IPS DF 6.9 (cell line): Measurements from ENCODE around the gene SYF2.

ENCODE experiments used
- DNase-seq: peaks from one replicate; pipeline ENCODE4 v3.0.0-alpha.2; 2013; ENCODE audit warnings: low read depth, low spot score
- H3K27ac ChIP-seq: one replicate; pipeline ENCODE4 v1.5.1; 2013; ENCODE audit warnings: low read length, control low read depth
- H3K27me3 ChIP-seq: 2 replicates; pipeline ENCODE4 v1.6.1; 2013; ENCODE audit warnings: mild to moderate bottlenecking, low read length; ENCODE audit not compliant: control insufficient read depth, insufficient read depth
- H3K36me3 ChIP-seq: 2 replicates; pipeline ENCODE4 v1.6.1; 2013; ENCODE audit warnings: low read length; ENCODE audit not compliant: control insufficient read depth, insufficient read depth
- H3K4me1 ChIP-seq: 2 replicates; pipeline ENCODE4 v1.6.1; 2013; ENCODE audit warnings: low read length; ENCODE audit not compliant: control insufficient read depth, insufficient read depth
- H3K4me3 ChIP-seq: 2 replicates; pipeline ENCODE4 v1.5.1; 2013; ENCODE audit warnings: mild to moderate bottlenecking, low read length
- H3K9me3 ChIP-seq: 2 replicates; pipeline ENCODE4 v1.6.1; 2013; ENCODE audit warnings: low read length, inconsistent platforms; ENCODE audit not compliant: control insufficient read depth, insufficient read depth
- WGBS: extraction: QIAGEN DNeasy Blood & Tissue Kit; methylation state at CpG from one replicate; pipeline ENCODE4 v1.1.7; 2013; ENCODE audit warnings: mixed read lengths, missing lambda C conversion rate; ENCODE audit not compliant: insufficient read length, insufficient coverage; 5-methylcytosine and 5-hydroxymethylcytosine counted together

SYF2 gene

GRCh38 chr1:25206201-25206600 is 26.1 kb downstream of the SYF2 start:
- WGBS: no CpG with 5 or more reads among the region's 5 CpGs

GRCh38 chr1:25205786-25206185 is 26.5 kb downstream of the SYF2 start:
- no peak overlapping the region for H3K27ac ChIP-seq
- no peaks in the 10 kb centered on the region; the same call in 1 of the 2 replicates for H3K4me1 ChIP-seq
- no peak for DNase-seq
- no peaks in the 10 kb centered on the region for H3K27me3 ChIP-seq
- H3K4me3 ChIP-seq: no peak overlapping the region
- no peaks in the 10 kb centered on the region for H3K36me3 ChIP-seq
- WGBS: no CpG with 5 or more reads among the region's 5 CpGs
- no peaks in the 10 kb centered on the region for H3K9me3 ChIP-seq

More at GRCh38 chr1:25206201-25206600, 26.1 kb downstream of the SYF2 start:
- no peaks in the 10 kb centered on the region for H3K27me3 ChIP-seq
- no peak overlapping the region for H3K4me3 ChIP-seq
- H3K27ac ChIP-seq: no peak overlapping the region
- H3K4me1 ChIP-seq: no peaks in the 10 kb centered on the region; the same call in 1 of the 2 replicates
- DNase-seq: no peak
- no peaks in the 10 kb centered on the region for H3K36me3 ChIP-seq
- H3K9me3 ChIP-seq: no peaks in the 10 kb centered on the region

- no peak overlapping the region for H3K4me3 ChIP-seq
- no peak overlapping the region for H3K27ac ChIP-seq
- no peaks in the 10 kb centered on the region for H3K36me3 ChIP-seq
- no peaks in the 10 kb centered on the region for H3K9me3 ChIP-seq
- peak; percentile 22 for DNase-seq
- H3K4me1 ChIP-seq: no peaks in the 10 kb centered on the region; the same call in 1 of the 2 replicates
- no peaks in the 10 kb centered on the region for H3K27me3 ChIP-seq
- no CpG with 5 or more reads among the region's 9 CpGs for WGBS
These were observed 27.4 kb downstream of the SYF2 start for GRCh38 chr1:25204797-25205480.

DNA sequence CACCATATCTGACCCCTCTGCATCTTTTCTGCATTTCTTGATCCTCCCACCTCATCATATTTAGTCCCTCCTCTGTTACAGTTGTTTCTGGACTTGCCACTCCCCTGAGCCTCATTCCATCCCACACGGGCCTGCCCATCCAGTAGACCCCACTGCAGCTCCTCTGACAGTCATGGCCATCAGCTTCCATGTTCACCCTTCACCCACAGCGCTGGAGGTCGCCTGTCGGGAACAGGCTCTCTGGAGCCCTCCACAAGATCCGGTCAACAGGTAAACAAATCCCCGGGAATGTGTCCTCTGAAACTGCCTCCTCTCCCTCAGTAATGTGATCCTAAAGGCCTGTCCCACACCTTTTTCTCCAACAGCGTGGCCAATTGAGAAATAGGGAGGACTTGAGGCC is 31.3 kb downstream of the SYF2 start:
- no peaks in the 10 kb centered on the region for H3K36me3 ChIP-seq
- no peaks in the 10 kb centered on the region for H3K27me3 ChIP-seq
- no peak overlapping the region for H3K4me3 ChIP-seq
- no peaks in the 10 kb centered on the region for H3K4me1 ChIP-seq
- no peaks in the 10 kb centered on the region for H3K9me3 ChIP-seq
- no peak overlapping the region for H3K27ac ChIP-seq
- no CpG with 5 or more reads among the region's 7 CpGs for WGBS
- DNase-seq: no peak

DNA sequence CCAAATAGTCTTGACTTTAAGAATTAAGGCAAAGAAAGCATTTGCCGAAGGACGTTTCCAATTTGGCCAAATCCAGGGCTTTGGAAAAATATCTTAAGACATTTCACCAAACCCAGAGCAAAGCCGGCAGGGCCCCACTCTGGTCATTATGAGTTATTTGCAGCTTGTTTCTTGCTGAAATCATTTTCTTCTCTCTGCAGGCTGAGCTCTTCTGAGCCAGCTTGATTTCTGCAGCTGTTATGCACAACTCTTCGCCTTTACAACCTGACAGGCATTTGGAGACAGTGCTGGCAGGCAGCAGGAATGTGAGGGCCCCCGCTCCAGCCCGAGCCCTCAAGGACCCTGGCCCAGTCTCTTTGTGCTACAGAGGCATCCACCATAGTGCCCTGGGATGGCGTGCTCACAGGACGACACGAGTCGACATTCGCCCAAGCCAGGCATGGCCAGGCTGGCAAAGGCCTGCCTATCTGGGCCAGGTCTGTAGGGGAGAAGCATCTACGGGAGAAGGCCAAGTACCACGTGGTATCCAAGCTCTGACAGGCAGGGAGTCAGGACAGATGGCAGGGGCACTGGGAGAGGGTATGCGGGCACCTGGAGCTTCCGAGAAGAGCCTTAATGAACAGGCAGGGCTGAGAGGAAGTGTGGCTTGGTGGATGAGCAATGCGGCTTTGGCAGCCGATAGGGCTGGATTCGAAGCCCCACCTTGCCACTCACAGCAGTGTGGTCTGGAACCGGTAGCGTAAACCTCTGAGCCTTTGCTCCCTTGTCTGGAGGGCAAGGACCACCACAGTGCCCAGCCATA is 32.3 kb downstream of the SYF2 start:
- no peaks in the 10 kb centered on the region for H3K4me1 ChIP-seq

GRCh38 chr1:25198663-25199252 is 33.5 kb downstream of the SYF2 start:
- no peak for DNase-seq
- H3K4me1 ChIP-seq: no peaks in the 10 kb centered on the region
- H3K36me3 ChIP-seq: no peaks in the 10 kb centered on the region
- no CpG with 5 or more reads among the region's 20 CpGs for WGBS
- H3K27me3 ChIP-seq: no peaks in the 10 kb centered on the region
- no peak overlapping the region for H3K27ac ChIP-seq
- no peak overlapping the region for H3K4me3 ChIP-seq
- no peaks in the 10 kb centered on the region for H3K9me3 ChIP-seq

More for the DNA sequence above, 32.3 kb downstream of the SYF2 start:
- no peak overlapping the region for H3K4me3 ChIP-seq
- no peaks in the 10 kb centered on the region for H3K36me3 ChIP-seq
- WGBS: no CpG with 5 or more reads among the region's 20 CpGs
- H3K9me3 ChIP-seq: no peaks in the 10 kb centered on the region
- H3K27ac ChIP-seq: no peak overlapping the region
- H3K27me3 ChIP-seq: no peaks in the 10 kb centered on the region
- DNase-seq: no peak

GRCh38 chr1:25197982-25198662 is 34.2 kb downstream of the SYF2 start:
- no peak overlapping the region for H3K4me3 ChIP-seq
- DNase-seq: no peak
- no peaks in the 10 kb centered on the region for H3K4me1 ChIP-seq
- H3K27ac ChIP-seq: no peak overlapping the region
- WGBS: no CpG with 5 or more reads among the region's 11 CpGs
- H3K27me3 ChIP-seq: no peaks in the 10 kb centered on the region
- no peaks in the 10 kb centered on the region for H3K9me3 ChIP-seq
- no peaks in the 10 kb centered on the region for H3K36me3 ChIP-seq

GRCh38 chr1:25197235-25197975 is 34.9 kb downstream of the SYF2 start:
- Histone ChIP-seq H3K4me1 (no peaks in the 10 kb centered on the region), H3K4me3 (no peak overlapping the region), H3K27ac (no peak overlapping the region), H3K27me3 (no peaks in the 10 kb centered on the region), H3K36me3 (no peaks in the 10 kb centered on the region), H3K9me3 (no peaks in the 10 kb centered on the region)
- WGBS: no CpG with 5 or more reads among the region's 20 CpGs
- DNase-seq: no peak

DNA sequence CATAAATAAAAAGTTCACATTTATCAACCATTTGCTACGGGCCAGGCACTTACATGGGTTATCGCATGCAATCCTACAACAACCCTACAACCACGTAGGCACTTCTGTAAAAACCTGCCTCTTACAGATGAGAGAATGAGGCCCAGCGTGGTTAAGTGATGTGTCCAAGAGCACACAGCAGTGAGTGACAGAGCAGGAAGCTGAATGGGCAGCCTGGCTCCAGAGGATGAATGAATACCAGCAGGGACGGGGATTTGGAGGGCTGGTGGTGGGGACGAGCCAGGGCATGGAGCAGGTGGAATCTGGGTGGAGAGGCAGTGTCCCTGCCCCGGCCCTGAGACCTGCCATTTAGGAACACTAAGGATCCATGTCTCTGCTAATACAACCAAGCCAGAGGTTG is 35.5 kb downstream of the SYF2 start:
- Histone ChIP-seq H3K9me3 (no peaks in the 10 kb centered on the region), H3K4me1 (no peaks in the 10 kb centered on the region), H3K27me3 (no peaks in the 10 kb centered on the region), H3K27ac (no peak overlapping the region), H3K4me3 (no peak overlapping the region), H3K36me3 (no peaks in the 10 kb centered on the region)
- no peak for DNase-seq
- no CpG with 5 or more reads among the region's 7 CpGs for WGBS

- Histone ChIP-seq H3K27ac (no peak overlapping the region), H3K4me1 (no peaks in the 10 kb centered on the region), H3K9me3 (no peaks in the 10 kb centered on the region), H3K4me3 (no peak overlapping the region), H3K27me3 (no peaks in the 10 kb centered on the region), H3K36me3 (no peaks in the 10 kb centered on the region)
- WGBS: no CpG with 5 or more reads among the region's 6 CpGs
- DNase-seq: no peak
These were observed 36.5 kb downstream of the SYF2 start for GRCh38 chr1:25195835-25196234.
